K562 (cell line): Measurements from ENCODE around the gene SLC25A26. TPM values are rescaled to one million over a fixed set of nuclear protein-coding genes. Genes with fewer than 3 reads are reported as not detected.

Experiments used
- ATAC-seq: fragments of 200-7000 bp; cut with Tn5 transposase; 3 replicates; pipeline ENCODE4 v1.9.1; 2020; ENCODE audit warnings: moderate library complexity
- BruUV-seq: library from RNA; stranded (reverse); fragments of 400-500 nt; replicated peaks from 2 replicates; lab custom pipeline; 2021; lab: Mats Ljungman, UMichigan
- CTCF ChIA-PET: fragments of 300-600 bp; formaldehyde crosslinking; extraction: SDS; loops from one replicate; lab custom pipeline; 2021; ENCODE audit warnings: low intra/inter-chr PET ratio; lab: Yijun Ruan, JAX
- POLR2A ChIA-PET: fragments of 300-600, 350-650 bp; sonication (Branson Sonifier 250); formaldehyde crosslinking; extraction: SDS; loops from one replicate; lab custom pipeline; 2021; ENCODE audit warnings: antibody characterized with exemption, inconsistent platforms; lab: Yijun Ruan, JAX
- DNase-seq, 4 experiments: peaks; one replicate each; pipeline versions ENCODE4 v3.0.0 to v3.0.0-alpha.2; 2011 to 2018; ENCODE audit warnings: low spot score in 3 of 4, mixed read lengths in 3 of 4; ENCODE audit errors: extremely low read depth in 1 of 4
- FAIRE-seq: peaks from 2 replicates; lab custom pipeline; 2011; peaks lifted over from hg19 to GRCh38; lab: Jason Lieb, UNC
- H2AFZ ChIP-seq: 2 replicates; pipeline ENCODE4 v1.6.0; 2011; ENCODE audit warnings: low read depth, low read length, control low read depth, inconsistent platforms
- H3K27ac ChIP-seq: fragments of 200-600 bp; 3 replicates; pipeline ENCODE4 v1.8.0; 2011; ENCODE audit warnings: low read depth, mild to moderate bottlenecking, control low read depth, inconsistent platforms, low read length, moderate library complexity, mixed read lengths; ENCODE audit errors: extremely low read depth
- H3K27me3 ChIP-seq, 2 experiments: fragments of 300-600 bp in 1 of 2; 2 replicates in 1 of 2; 3 replicates in 1 of 2; pipeline versions ENCODE4 v1.6.0 to v1.8.0; 2011; ENCODE audit warnings: inconsistent platforms in 2 of 2, low read length in 2 of 2, mild to moderate bottlenecking in 1 of 2, mixed read lengths in 1 of 2, moderate library complexity in 1 of 2; ENCODE audit not compliant: control insufficient read depth in 2 of 2, insufficient read depth in 2 of 2
- H3K36me3 ChIP-seq: fragments of 300-600 bp; 3 replicates; pipeline ENCODE4 v1.8.0; 2011; ENCODE audit warnings: mild to moderate bottlenecking, low read length, inconsistent platforms; ENCODE audit not compliant: control insufficient read depth, insufficient read depth
- H3K4me1 ChIP-seq, 2 experiments: fragments of 200-600 bp in 1 of 2; replicated peaks in 1 of 2; 2 replicates in 1 of 2; 3 replicates in 1 of 2; pipeline versions ENCODE4 v1.5.1 to v1.8.0; 2011; ENCODE audit warnings: inconsistent platforms in 2 of 2, low read length in 2 of 2, mild to moderate bottlenecking in 1 of 2, mixed read lengths in 1 of 2, moderate library complexity in 1 of 2; ENCODE audit not compliant: control insufficient read depth in 2 of 2, insufficient read depth in 2 of 2
- H3K4me2 ChIP-seq: 2 replicates; pipeline ENCODE4 v1.6.1; 2011; ENCODE audit warnings: low read length, control low read depth, inconsistent platforms, mixed read lengths; ENCODE audit not compliant: insufficient read depth
- H3K4me3 ChIP-seq: fragments of 200-600 bp; sonication (generic), shearing (Covaris generic); 2 replicates; pipeline ENCODE4 v1.5.1; 2016; ENCODE audit warnings: control low read depth, inconsistent platforms
- H3K79me2 ChIP-seq: fragments of 200-600 bp; 3 replicates; pipeline ENCODE4 v1.8.0; 2011; ENCODE audit warnings: low read length, inconsistent platforms; ENCODE audit not compliant: control insufficient read depth, insufficient read depth
- H3K9ac ChIP-seq, 2 experiments: 2 replicates each; pipeline versions ENCODE4 v1.6.0 to v1.6.1; 2011; ENCODE audit warnings: low read depth in 2 of 2, low read length in 2 of 2, control low read depth in 1 of 2, inconsistent platforms in 1 of 2, mild to moderate bottlenecking in 1 of 2, mixed read lengths in 1 of 2; ENCODE audit not compliant: insufficient read depth in 1 of 2
- H3K9me1 ChIP-seq: one replicate; pipeline ENCODE4 v1.6.0; 2011; ENCODE audit warnings: inconsistent platforms, mild to moderate bottlenecking, low read length, moderate library complexity; ENCODE audit not compliant: control insufficient read depth, insufficient read depth
- H3K9me3 ChIP-seq: replicated peaks from 2 replicates; pipeline ENCODE4 v1.5.1; 2011; ENCODE audit warnings: low read depth, low read length, inconsistent platforms; ENCODE audit not compliant: control insufficient read depth, insufficient read depth
- H4K20me1 ChIP-seq: replicated peaks from 2 replicates; pipeline ENCODE4 v1.6.1; 2011; ENCODE audit warnings: low read length, inconsistent platforms, mixed read lengths; ENCODE audit not compliant: control insufficient read depth, insufficient read depth
- ATF7 ChIP-seq: fragments of 450-650 bp; IDR thresholded peaks from 2 replicates; pipeline ENCODE4 v1.7.1; 2014; ENCODE audit warnings: mild to moderate bottlenecking, moderate library complexity
- CBX3 ChIP-seq, 2 experiments: IDR thresholded peaks; 1 replicate in 1 of 2; 2 replicates in 1 of 2; pipeline ENCODE4 v1.6.1; 2012; ENCODE audit warnings: inconsistent platforms in 2 of 2, low read length in 2 of 2, borderline replicate concordance in 1 of 2, control low read depth in 1 of 2
- E2F3 ChIP-seq: fragments of 250-450 bp; sonication (Bioruptor Pico); IDR thresholded peaks from 2 replicates; pipeline ENCODE4 v1.4.0; 2020; ENCODE audit warnings: mild to moderate bottlenecking
- ELF4 ChIP-seq: fragments of 450-650 bp; formaldehyde crosslinking; IDR thresholded peaks from 2 replicates; pipeline ENCODE4 v1.4.0; 2022; ENCODE audit warnings: missing genetic modification characterization
- EP400 ChIP-seq: fragments of 450-650 bp; IDR thresholded peaks from 2 replicates; pipeline ENCODE4 v1.6.1; 2017; ENCODE audit warnings: antibody characterized with exemption, mild to moderate bottlenecking, moderate library complexity
- MCM2 ChIP-seq: fragments of 450-650 bp; IDR thresholded peaks from 2 replicates; pipeline ENCODE4 v1.6.1; 2017; ENCODE audit warnings: low read depth, mild to moderate bottlenecking
- RNF2 ChIP-seq: sonication (generic); IDR thresholded peaks from 2 replicates; pipeline ENCODE4 v1.6.1; 2016
- SREBF2 ChIP-seq: sonication (generic); formaldehyde crosslinking; IDR thresholded peaks from 2 replicates; pipeline ENCODE4 v1.4.0; 2020; ENCODE audit warnings: mild to moderate bottlenecking, missing genetic modification reagents
- ZNF431 ChIP-seq: sonication (generic); formaldehyde crosslinking; IDR thresholded peaks from 2 replicates; pipeline ENCODE4 v1.8.0; 2022; ENCODE audit warnings: mild to moderate bottlenecking, missing genetic modification reagents
- WGBS: fragments of 100-300 bp; shearing (Covaris generic); methylation state at CpG from one replicate; pipeline ENCODE4 v1.1.6; 2016; ENCODE audit warnings: low coverage, mixed read lengths; ENCODE audit not compliant: insufficient coverage; ENCODE audit errors: missing lambda C conversion rate; 5-methylcytosine and 5-hydroxymethylcytosine counted together
- in situ Hi-C: fragments of 300-500 bp; cut with MboI; formaldehyde crosslinking; loops from 4 replicates; pipeline ENCODE4 v1.15.0; 2018; ENCODE audit warnings: inconsistent platforms, mixed read lengths
- intact Hi-C: fragments of 100-400 bp; cut with micrococcal nuclease; formaldehyde crosslinking; loops from 2 replicates; pipeline ENCODE4 v1.14.2; 2022
- polyA plus RNA-seq, 8 experiments: library from polyadenylated mRNA; depleted of rRNA in 4 of 8; stranded (reverse) in 5 of 8; unstranded in 3 of 8; fragments of >200 nt; fragmentation: Nextera tagmentation in 2 of 8; fragmentation: Illumina TruSeq in 1 of 8; extraction: Ambion mirVana in 2 of 8; extraction: Trizol in 1 of 8; gene quantifications; 2 replicates each; pipeline versions ENCODE4 v1.2.1 to v1.2.3, GENCODE V29; 2011 to 2014; ENCODE audit warnings: inconsistent platforms in 1 of 8, missing spikeins in 1 of 8
- total RNA-seq, 7 experiments: library from RNA; depleted of rRNA in 6 of 7; stranded (reverse); fragments of >200 nt in 6 of 7; fragmentation: Illumina TruSeq in 2 of 7; extraction: Trizol in 2 of 7; gene quantifications; 2 replicates each; pipeline versions ENCODE4 v1.2.1 to v1.2.3, GENCODE V29; 2011 to 2021; ENCODE audit warnings: low replicate concordance in 1 of 7
- TF ChIP-seq, protein P1 (sequence below), 3 experiments: IDR thresholded peaks in 2 of 3; conservative IDR thresholded peaks in 1 of 3; 2 replicates each; pipeline ENCODE4 v1.5.1; 2011 to 2012; ENCODE audit warnings: low read length in 3 of 3, mild to moderate bottlenecking in 3 of 3, control low read depth in 2 of 3, improper control_type of control experiment in 1 of 3, inconsistent platforms in 1 of 3, low read depth in 1 of 3, mixed read lengths in 1 of 3, moderate library complexity in 1 of 3; ENCODE audit not compliant: insufficient read depth in 2 of 3

SLC25A26 gene
- total and polyA plus RNA-seq, 9 of the 15 experiments (the other 6 are each of a cell fraction or from before 2014, with no cell fraction given): 7.2 to 29.1 (median 12.6) TPM

DNA sequence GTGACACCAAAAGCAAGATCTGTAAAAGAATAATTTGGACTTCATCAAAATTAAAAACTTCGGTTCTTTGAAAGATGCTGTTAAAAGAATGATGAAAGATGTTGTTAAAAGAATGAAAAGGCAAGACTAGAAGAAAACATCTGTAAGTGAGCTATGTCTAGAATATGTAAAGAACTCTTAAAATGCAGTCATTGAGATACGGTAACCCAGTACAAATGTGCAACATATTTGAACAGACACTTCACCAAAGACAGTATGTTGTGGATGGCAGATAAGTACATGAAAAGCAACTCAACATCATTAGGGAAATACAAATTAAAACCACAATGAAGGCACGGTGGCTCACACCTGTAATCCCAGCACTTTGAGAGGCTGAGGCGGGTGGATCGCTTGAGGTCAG, 140.6 kb downstream of the SLC25A26 start (continued):
- TF ChIP-seq, protein P1, sequence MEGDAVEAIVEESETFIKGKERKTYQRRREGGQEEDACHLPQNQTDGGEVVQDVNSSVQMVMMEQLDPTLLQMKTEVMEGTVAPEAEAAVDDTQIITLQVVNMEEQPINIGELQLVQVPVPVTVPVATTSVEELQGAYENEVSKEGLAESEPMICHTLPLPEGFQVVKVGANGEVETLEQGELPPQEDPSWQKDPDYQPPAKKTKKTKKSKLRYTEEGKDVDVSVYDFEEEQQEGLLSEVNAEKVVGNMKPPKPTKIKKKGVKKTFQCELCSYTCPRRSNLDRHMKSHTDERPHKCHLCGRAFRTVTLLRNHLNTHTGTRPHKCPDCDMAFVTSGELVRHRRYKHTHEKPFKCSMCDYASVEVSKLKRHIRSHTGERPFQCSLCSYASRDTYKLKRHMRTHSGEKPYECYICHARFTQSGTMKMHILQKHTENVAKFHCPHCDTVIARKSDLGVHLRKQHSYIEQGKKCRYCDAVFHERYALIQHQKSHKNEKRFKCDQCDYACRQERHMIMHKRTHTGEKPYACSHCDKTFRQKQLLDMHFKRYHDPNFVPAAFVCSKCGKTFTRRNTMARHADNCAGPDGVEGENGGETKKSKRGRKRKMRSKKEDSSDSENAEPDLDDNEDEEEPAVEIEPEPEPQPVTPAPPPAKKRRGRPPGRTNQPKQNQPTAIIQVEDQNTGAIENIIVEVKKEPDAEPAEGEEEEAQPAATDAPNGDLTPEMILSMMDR (IDR thresholded peaks at IDR 0.05 in 2 of 3, conservative IDR thresholded peaks at IDR 0.05 in 1 of 3; ENCODE audit: insufficient read depth in 2 of 3, low read depth in 1 of 3, low read length in 3 of 3): no peak
- TF ChIP-seq EP400: no peak

DNA sequence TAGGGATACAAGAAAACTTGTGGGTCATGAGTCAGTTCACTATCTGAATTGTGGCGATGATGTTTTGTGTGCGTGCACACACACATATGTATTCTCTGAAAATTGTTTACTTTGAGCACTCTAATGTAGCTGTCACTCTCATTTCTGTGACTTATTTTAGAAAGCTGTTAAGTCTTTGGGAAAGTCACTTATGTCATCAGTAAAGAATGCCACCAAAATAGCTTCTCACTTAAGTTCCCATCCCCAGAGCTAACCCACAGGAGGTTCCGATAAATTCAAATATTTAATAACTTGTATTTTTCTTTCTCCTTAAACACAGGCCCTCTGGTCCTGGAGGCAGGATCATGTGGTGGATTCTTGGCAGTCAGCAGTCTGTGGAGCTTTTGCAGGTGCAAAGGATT, 141.7 kb downstream of the SLC25A26 start:
- intact Hi-C loops (no loop called here), in situ Hi-C loops (no loop called here)
- Histone ChIP-seq H3K79me2 (no peaks in the 10 kb centered on the region), H3K9ac (no peak overlapping the region), H2AFZ (no peak overlapping the region), H3K27ac (no peak overlapping the region), H3K27me3 (no peaks in the 10 kb centered on the region), H4K20me1 (no peaks in the 10 kb centered on the region), H3K36me3 (no peaks in the 10 kb centered on the region), H3K9me1 (no peaks in the 10 kb centered on the region), H3K4me3 (no peak overlapping the region), H3K9me3 (no peaks in the 10 kb centered on the region), H3K4me2 (no peak overlapping the region), H3K4me1 (no peaks in the 10 kb centered on the region)
- no TSS peak for BruUV-seq
- POLR2A ChIA-PET: interaction anchor here (0.5 kb wide), 1 partner anchor 11 kb away, joined by 5 read pairs; no protein-coding TSS in a partner anchor
- CTCF ChIA-PET: no interaction called here
- FAIRE-seq (no peak), ATAC-seq (no peak), DNase-seq (no peak)
- 22% methylated on average over 3 of the region's 3 CpGs for WGBS
- TF ChIP-seq E2F3 (CRISPR knock-in tag) (no peak), ZNF431 (CRISPR knock-in tag) (no peak), ATF7 (no peak), CBX3 (IDR thresholded peaks at IDR 0.05; ENCODE audit: borderline replicate concordance in 1 of 2, low read length in 2 of 2) (no peak), SREBF2 (no peak), RNF2 (no peak), ELF4 (CRISPR knock-in tag) (no peak), MCM2 (no peak)
- TF ChIP-seq, all 486 proteins: peak for 0
